GM18909 (cell line): ENCODE measurements around the gene MSH3.

ENCODE experiments used
- ATAC-seq: cut with Tn5 transposase; IDR thresholded peaks from one replicate; pipeline ENCODE4 v1.9.1; 2021; ENCODE audit warnings: mild to moderate bottlenecking; ENCODE audit not compliant: unreplicated experiment, poor library complexity

The MSH3 gene

DNA sequence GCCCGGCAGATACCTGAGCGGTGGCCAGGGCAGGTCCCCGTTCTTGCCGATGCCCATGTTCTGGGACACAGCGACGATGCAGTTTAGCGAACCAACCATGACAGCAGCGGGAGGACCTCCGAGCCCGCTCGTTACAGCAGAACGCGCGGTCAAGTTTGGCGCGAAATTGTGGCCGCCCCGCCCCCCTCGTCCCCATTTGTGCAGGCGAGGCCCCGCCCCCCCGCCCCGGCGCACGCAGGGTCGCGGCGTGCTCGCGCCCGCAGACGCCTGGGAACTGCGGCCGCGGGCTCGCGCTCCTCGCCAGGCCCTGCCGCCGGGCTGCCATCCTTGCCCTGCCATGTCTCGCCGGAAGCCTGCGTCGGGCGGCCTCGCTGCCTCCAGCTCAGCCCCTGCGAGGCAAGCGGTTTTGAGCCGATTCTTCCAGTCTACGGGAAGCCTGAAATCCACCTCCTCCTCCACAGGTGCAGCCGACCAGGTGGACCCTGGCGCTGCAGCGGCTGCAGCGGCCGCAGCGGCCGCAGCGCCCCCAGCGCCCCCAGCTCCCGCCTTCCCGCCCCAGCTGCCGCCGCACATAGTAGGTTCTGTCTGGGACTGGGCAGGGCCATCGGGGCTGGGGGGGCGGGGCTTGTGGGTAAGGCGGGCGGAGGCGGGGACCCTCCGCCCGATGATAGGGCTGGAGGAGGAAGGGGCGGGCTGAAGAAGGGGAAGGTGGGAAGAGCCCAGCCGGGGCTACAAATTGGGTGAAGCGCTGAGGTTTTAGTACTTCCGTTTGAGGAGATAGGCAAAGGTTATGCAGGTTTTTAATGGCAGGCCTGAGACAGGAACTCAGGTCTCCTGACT, at the start of gene MSH3, which contains the start of gene DHFR:
MSH3 (plus strand) TSS at position 262 of the 840 bp plus-strand sequence; CDS start at position 338, 76 bp downstream.
DHFR (minus strand) TSS at position 593 of the 840 bp plus-strand sequence; CDS start at position 99, 494 bp downstream.
- ATAC-seq, result peak; percentile 53

DNA sequence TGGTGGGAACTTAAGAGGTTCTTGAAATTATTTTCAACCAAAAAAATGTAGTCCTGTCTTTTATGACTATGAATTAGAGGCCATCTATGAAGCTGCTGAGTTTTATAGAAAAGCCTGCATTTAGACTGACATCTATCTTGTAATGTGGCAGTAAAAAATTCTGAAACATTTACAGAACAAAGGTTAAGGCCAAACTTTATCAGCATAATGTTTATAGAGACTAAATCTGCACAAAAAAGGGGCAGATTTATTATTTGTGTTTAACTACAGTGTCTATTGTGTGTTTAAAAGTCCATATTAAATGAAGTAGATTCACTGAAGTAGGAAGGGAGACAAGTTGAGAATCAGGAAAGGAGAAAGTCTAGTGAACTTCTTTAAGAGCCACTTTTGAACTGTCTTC, 47.1 kb upstream of the MSH3 start:
- ATAC-seq, result no peak

DNA sequence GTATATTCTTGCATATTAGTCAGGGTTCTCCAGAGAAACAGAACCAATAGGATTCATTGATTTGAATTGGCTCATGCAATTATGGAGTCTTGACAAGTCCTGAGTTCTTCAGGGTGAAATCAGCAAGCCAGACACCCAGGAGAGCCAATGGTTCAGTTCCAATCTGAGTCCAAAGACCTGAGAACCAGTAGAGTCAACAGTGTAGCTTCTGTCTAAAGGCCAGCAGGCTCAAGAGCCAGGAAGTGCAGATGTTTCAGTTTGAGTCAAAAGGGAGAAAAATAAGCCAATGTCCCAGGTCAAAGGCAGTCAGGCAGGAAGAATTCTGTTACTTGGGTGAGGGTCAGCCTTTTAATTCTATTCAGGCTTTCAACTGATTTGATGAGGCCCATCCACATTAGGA, 46.6 kb upstream of the MSH3 start:
- ATAC-seq, result peak; percentile 85

DNA sequence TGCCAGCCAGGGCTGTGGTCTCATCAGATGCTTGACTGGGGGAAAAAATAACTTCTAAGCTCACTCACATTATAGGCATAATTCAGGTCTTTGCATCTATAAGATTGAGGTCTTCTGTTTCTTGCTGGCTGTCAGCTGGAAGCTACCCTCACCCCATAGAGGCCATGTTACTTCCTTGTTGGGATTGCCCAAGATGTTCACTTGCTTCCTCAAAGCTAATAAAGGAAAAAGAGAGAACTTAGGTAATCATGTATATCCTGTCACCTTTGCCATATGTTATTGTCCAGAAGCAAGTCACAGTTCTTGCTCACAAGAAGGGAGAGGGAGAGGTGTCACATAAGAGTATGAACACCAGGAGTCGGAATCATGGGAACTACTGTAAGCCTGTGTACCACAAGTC, 45.7 kb upstream of the MSH3 start:
- no peak for ATAC-seq

DNA sequence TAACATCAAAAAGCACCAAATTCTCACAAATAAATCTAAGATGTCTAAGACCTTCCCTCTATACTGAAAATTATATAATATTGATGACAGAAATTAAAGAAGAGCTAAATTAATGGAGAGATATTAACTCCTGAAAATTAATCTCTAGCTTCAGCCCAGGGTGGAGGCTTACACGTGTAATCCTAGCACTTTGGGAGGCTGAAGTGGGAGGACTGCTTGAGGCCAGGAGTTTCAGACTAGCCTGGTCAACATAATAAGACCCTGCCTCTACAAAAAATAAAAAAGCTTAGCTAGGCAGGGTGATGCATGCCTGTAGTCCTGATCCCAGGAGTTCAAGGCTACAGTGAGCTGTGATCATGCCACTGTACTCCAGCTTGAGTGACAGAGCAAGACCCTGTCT, 44.8 kb upstream of the MSH3 start:
- no peak for ATAC-seq

DNA sequence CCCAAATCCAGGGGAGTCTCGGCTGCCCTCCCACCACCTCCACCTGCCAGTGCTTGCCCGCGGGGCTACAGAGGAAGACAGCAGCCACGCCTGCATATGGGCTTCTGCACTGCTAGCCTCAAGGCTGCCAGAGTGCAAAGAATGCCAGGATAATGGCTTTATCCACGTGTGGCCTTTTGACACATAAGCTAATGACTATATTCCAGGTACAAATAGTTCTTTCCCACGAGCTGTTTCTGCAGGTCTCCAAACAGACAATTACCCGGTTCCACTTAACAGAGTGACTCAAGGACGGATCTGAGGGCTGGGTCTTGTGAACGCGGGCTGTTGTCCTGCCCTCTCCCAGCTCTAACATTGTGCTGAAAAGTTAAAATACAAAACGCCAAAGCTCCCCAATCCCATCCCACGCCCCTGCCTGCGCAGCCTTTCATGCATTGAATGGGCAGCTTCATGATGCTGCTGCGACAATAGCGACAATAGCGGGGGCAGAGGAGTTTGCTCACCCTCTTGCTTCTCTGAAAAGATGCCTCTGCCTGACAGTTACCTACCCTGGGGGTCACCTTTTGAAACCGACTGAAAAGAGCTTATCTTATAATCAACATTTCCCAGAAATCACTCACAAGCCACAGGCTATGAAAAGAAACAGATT, 39.1 kb upstream of the MSH3 start:
- no peak for ATAC-seq

DNA sequence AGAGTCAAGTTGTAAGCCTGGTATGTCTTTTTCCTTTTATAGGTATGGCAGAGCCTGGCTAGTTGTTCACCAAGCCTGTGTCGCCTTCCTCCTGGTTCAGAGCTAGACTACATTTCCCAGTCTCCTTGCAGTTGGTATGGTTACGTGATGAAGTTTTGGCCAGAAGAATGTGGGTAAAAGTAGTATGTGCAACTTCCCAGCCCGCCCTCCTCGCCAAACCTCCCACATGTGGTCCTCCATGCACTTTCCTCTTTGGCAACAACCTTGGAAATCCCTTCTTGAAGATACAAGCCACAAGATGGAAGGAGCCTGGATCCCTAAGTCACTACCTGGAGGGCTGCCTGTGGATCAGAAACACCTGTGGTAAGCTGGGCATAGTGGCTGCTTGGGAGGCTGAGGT, 36.0 kb upstream of the MSH3 start:
- no peak for ATAC-seq

DNA sequence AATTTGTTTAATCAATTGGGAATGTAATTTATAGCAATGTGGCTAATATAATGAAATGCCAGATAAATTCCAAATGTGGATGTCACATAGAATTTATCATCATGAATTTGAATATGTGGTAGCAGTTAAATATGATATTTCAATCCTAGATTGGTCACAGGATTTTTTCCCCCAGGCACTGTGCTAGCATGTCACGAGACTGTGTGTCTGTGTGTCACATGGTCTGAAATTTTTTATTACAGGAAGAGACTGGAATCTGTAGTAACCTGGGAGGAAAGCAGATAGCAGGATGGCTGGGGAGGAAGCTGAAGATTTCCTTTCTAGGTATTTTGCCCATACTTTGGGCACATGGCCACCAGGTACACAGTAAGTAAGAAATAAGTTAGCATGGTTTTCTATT, 35.4 kb upstream of the MSH3 start:
- no peak for ATAC-seq

DNA sequence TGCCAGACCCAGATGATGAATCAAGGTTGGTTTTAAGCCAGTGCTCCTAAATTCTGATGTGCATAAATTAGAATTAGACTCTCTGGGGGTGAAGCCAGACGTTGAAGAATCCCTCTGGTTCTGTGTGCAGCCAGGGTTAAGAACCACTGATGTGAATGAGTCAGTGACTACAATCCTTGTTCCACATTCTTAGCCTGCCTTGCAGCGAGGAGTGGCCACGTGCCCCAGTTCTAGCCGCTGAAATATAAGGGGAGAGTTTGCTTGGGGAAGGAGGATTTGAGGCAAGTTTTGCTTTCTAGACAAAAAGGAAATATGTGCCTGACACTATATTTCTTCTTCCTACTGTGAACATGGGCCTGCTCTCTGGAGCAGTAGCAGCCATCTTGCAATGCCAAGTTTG, 34.2 kb upstream of the MSH3 start:
- no peak for ATAC-seq

DNA sequence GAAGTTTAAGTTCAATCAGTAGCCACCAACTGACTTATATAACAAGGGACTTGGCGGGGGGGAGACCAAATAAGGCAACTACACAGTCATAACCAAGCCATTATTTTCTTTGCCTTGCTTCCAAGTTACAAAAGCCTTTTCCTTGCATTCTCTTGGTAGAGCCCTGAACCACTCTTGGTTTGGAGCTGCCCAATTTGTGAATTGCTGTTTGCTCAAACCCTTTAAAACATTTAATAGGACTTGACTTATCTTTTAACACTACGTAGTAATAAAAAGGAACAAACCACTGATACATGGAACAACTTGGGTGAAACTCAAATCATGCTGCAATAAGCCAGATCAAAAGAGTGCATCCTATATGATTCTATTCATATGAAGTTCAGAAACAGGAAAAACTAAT, 31.7 kb upstream of the MSH3 start:
- no peak for ATAC-seq

DNA sequence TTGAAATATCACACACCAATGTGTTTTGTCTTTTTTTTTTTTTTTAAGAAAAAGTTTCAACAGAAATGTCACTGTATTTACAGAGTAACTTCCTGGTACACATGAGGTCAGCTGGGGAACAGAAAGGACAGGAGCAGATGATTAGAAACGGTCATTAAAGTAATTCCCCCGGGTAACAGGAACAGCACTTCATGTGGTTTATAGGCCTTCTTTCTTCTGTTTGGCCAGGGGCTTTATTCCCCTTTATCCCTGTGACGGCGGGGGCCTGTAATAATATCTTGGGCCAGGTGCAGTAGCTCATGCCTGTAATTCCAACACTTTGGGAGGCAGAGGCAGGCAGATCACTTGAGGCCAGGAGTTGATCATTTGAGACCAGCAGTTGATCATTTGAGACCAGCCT, 30.5 kb upstream of the MSH3 start:
- ATAC-seq, result no peak

DNA sequence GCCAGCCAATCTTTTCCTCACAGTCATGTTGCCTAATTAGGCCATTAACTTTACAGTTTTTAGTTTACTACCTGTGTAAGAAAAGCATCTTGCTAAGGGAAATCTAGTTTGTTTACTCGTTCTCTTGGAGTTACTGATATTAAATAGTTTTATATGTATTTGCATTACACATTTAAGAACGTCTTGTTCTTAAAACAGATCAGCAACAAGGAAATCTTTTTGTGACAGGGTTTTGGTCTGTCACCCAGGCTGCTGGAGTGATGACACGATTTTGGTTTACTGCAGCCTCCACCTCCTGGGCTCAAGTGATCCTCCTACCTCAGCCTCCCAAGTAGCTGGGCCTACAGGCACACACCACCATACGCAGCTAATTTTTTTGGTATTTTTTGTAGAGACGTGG, 29.2 kb upstream of the MSH3 start:
- ATAC-seq, result no peak

DNA sequence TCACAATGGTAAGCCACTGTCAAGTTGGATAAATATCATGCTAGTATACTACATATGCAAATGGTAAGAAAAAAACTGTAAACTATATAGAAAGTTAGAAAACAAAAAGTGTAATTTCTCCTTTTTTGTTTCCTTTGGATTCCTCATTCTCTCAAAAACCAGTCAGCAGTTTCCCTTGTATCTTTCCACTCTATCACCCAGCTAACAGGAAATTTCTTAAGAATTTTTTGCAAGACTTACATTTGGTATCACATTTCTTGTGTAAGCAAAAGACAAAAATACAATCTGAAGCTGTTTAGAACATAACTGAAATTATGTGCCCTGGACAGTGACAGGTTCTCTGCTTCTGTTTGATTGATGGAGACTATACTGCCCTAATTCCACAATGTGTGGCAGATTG, 25.2 kb upstream of the MSH3 start:
- ATAC-seq, result no peak

DNA sequence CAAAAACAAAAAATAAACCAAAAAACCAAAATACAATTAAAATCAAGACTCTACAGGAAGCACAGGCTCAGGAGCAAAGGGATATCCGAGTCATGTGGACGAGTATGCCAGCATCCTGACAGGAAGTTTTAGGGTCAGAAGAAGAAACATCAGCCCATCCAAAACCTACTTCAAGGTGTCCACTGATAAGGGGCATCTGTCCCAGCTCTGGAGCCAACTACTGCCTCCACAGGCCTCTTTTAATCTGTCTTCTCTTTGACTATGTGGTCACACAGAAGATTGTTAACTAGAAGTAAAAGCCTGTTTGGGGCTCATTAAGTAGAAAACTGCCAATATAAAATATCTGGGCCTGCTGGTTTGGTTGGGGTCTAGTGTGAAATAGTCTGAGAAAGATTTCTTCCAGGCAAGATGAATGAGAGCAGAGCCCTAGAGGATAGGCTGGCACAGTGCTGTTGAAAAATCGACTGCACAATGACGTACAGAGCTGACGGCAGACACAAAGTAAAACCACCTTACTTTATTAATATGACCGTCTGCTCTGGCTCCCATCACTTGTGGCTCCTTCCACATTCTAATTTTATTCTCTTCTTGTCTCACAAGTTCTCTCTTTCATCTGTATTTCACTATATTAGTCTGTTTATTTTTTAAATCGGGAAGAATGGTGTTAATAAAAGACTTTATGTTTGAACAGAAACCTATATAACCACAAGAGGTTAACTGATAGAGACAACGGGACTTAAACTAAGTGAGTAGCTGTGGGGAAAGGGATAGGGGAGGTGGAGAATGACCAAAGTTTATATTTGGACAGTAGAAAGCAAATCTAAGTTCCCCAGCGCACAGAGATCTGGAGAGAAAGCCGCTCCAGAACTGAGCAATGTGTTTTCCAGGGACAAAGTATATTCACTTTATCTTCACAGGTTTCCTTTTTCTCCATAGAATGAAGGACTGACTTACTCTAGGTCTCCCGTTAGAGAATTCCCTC, 22.9 kb upstream of the MSH3 start:
- no peak for ATAC-seq

DNA sequence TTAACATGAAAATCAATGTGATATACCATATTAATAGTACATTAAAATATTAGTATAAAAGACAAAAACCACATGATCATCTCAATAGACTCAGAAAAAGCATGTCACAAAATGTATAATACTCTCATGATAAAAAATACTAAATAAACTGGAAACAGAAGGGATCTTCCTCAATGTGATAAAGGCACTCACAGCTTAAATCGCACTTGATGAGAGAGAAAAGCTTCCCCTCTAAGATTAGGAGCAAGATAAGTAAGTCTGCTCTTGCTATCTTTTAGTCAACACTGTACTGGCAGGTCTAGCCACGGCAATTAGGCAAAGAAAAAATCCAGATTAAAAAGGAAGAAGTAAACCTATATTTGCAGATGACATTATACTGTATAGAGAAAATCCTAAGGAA, 21.8 kb upstream of the MSH3 start:
- ATAC-seq, result no peak

DNA sequence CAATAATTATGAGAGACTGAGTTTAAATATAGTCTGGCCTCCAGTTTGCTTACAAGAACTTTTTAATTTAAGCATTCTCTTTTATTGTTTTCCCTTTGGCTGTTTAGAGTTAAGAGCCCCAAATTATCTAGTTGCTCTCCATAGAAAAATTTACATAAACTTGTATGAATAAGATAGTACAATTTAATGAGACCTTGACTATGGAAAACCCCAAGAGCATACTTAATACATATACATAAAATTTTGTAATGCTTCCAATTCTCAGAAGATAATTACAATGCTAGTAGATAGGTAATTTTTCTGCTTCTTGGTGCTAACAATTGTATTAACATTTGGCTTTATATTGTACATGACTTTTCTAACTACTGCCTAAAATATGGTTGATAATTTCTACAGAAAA, 20.3 kb upstream of the MSH3 start:
- no peak for ATAC-seq

DNA sequence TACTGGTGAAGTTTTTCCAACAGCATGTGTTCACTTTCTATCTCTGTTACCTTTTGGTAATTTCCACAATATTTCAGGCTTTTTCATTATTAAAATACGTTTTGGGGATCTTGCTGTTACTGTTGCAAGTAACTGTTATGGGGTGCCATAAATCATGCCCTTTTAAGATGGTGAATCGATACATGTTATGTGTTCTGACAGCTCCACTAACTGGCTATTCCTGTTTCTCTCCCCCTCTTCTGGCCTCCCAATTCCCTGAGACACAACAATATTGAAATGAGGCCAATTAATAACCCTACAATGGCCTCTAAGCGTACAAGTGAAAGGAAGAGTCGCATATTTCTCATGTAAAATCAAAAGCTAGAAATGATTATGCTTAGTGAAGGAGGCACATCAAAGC, 13.1 kb upstream of the MSH3 start:
- no peak for ATAC-seq

DNA sequence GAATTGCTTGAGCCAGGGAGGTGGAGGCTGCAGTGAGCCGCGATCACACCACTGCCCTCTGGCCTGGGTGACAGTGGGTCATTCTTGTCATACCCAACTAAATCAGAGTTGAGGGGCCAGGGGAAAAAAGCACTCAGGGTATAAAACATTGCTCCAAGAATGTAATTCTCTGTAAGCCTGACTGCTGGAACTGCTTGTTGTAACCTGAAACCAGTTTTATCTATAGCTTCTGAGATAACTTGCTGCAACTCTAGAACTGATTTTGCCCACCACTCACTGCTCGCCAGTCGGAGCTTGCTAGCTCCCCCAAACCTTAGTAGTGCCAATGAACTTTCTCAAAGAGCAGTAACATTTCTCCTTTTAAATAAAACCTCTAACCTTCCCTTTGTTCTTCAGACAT, 9.6 kb upstream of the MSH3 start:
- ATAC-seq, result no peak

DNA sequence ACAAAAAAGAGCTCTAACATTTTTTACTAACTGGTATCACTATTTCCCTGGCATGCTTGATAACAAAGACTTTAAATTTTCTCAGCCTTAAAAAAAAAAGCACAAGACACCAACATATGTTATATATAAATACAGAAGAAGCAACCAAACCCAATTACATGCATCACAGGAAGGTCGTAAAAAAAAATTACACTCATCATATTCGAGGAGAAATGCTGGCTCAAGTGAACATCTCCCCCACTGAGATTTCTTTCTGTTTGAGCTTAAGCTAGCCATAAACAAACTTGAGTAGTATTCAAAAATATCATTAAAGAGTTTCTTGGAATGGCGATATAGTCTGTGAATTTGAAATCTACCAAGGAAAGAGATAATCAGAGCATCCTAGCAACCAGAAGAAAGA, 7.5 kb upstream of the MSH3 start:
- no peak for ATAC-seq

DNA sequence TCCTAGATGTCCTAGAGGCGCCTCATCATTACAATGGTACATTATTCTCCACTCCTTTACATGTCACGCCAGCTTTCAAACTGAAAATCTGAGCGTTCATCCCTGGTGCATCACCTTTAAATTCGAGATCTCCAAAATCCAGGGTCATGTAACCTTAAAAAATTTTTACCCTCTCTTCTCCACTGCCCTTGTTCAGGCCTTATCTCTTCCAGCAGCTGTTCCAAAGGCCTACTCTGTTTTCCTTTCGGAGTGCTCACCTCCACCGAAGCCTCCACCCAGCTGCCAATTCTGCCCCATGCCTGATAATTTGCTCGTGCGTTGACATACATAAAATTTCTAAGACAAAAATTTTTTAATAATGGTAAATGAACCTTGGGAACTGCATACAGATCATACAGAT, 950 bp upstream of the MSH3 start:
- ATAC-seq, result no peak

DNA sequence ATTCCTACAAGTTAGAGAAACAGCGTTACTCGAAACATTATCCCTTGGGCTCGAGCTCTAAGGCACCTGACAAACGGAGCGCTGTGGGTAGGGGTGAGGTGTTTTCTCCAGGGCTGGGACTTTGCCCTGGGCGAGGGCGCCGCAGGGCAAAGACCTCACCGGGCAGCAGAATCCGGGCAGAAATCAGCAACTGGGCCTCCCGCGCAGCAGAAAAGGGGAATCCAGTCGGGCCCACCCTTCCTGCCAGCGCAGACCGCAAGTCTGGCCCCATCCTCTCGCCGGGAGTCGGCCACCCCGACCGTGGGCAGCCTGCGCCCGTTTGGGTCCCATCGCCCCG, 430 bp upstream of the MSH3 start:
- ATAC-seq, result no peak
